OCI-LY1 (cell line): ENCODE results near the gene KANK3.

ENCODE experiments used
- H2AFZ ChIP-seq: fragments of 200-600 bp; sonication (generic), shearing (Covaris generic); 2 replicates; pipeline ENCODE4 v1.6.0; 2014; ENCODE audit warnings: antibody characterized with exemption, mild to moderate bottlenecking, low read length
- H3F3A ChIP-seq: fragments of 200-600 bp; sonication (generic), shearing (Covaris generic); 2 replicates; pipeline ENCODE4 v1.6.0; 2014; ENCODE audit warnings: mild to moderate bottlenecking, antibody characterized with exemption, low read length, moderate library complexity; ENCODE audit not compliant: insufficient read depth
- H3K27ac ChIP-seq: fragments of 200-600 bp; sonication (generic); 2 replicates; pipeline ENCODE4 v1.5.1; 2014; ENCODE audit warnings: low read length, mixed run types, mild to moderate bottlenecking, low read depth; ENCODE audit not compliant: poor library complexity, severe bottlenecking
- H3K27me3 ChIP-seq: fragments of 200-600 bp; sonication (generic); 2 replicates; pipeline ENCODE4 v1.6.0; 2014; ENCODE audit warnings: antibody characterized with exemption, mild to moderate bottlenecking, low read length, moderate library complexity; ENCODE audit not compliant: insufficient read depth
- H3K36me3 ChIP-seq: fragments of 200-600 bp; sonication (generic); 2 replicates; pipeline ENCODE4 v1.6.1; 2014; ENCODE audit warnings: mild to moderate bottlenecking, antibody characterized with exemption, low read length, moderate library complexity, mixed read lengths; ENCODE audit not compliant: insufficient read depth
- H3K4me1 ChIP-seq: fragments of 200-600 bp; sonication (generic); 2 replicates; pipeline ENCODE4 v1.5.1; 2014; ENCODE audit warnings: mild to moderate bottlenecking, low read length, moderate library complexity; ENCODE audit not compliant: insufficient read depth, severe bottlenecking
- H3K4me2 ChIP-seq: fragments of 200-600 bp; sonication (generic), shearing (Covaris generic); 2 replicates; pipeline ENCODE4 v1.6.1; 2014; ENCODE audit warnings: low read length
- H3K4me3 ChIP-seq: fragments of 200-600 bp; sonication (generic); 2 replicates; pipeline ENCODE4 v1.5.1; 2014; ENCODE audit warnings: low read length, low read depth, mild to moderate bottlenecking, mixed read lengths; ENCODE audit not compliant: poor library complexity, severe bottlenecking
- H3K79me2 ChIP-seq: fragments of 200-600 bp; shearing (Covaris generic); 2 replicates; pipeline ENCODE4 v1.6.1; 2016; ENCODE audit warnings: mixed run types, low read length, mixed read lengths; ENCODE audit not compliant: insufficient read depth
- H3K9ac ChIP-seq: fragments of 200-600 bp; sonication (generic), shearing (Covaris generic); 2 replicates; pipeline ENCODE4 v1.6.1; 2014; ENCODE audit warnings: mild to moderate bottlenecking, low read length, mixed read lengths
- H3K9me2 ChIP-seq: fragments of 200-600 bp; sonication (generic), shearing (Covaris generic); 2 replicates; pipeline ENCODE4 v1.6.1; 2014; ENCODE audit warnings: low read depth, mild to moderate bottlenecking, low read length, mixed read lengths
- H3K9me3 ChIP-seq: fragments of 200-600 bp; shearing (Covaris generic); 2 replicates; pipeline ENCODE4 v1.6.1; 2014; ENCODE audit warnings: low read length, mixed read lengths
- H4K20me1 ChIP-seq: fragments of 200-600 bp; sonication (generic), shearing (Covaris generic); 2 replicates; pipeline ENCODE4 v1.6.0; 2016; ENCODE audit warnings: mild to moderate bottlenecking, low read length; ENCODE audit not compliant: insufficient read depth
- EZH2 ChIP-seq: fragments of 200-600 bp; sonication (generic), shearing (Covaris generic); IDR thresholded peaks from 2 replicates; pipeline ENCODE4 v1.8.0; 2017; ENCODE audit warnings: borderline replicate concordance, mixed run types, mild to moderate bottlenecking, antibody characterized with exemption, low read length, moderate library complexity, mixed read lengths
- TF ChIP-seq, protein P1 (sequence below): fragments of 200-600 bp; sonication (generic), shearing (Covaris generic); IDR thresholded peaks from 2 replicates; pipeline ENCODE4 v1.5.1; 2017; ENCODE audit warnings: mild to moderate bottlenecking, antibody characterized with exemption, low read length, moderate library complexity, mixed read lengths

KANK3 gene

GRCh38 chr19:8367327-8368001, 24.4 kb upstream of the KANK3 start:
- Histone ChIP-seq H3K27me3 (no peaks in the 10 kb centered on the region), H3K79me2 (no peaks in the 10 kb centered on the region), H3K4me1 (no peaks in the 10 kb centered on the region), H3K9me3 (no peaks in the 10 kb centered on the region), H3K36me3 (no peaks in the 10 kb centered on the region), H3F3A (no peaks in the 10 kb centered on the region), H3K27ac (no peak overlapping the region), H3K4me3 (no peak overlapping the region), H2AFZ (no peak overlapping the region), H3K4me2 (no peak overlapping the region), H3K9me2 (no peaks in the 10 kb centered on the region), H4K20me1 (no peaks in the 10 kb centered on the region), H3K9ac (no peak overlapping the region)
- TF ChIP-seq, protein P1, sequence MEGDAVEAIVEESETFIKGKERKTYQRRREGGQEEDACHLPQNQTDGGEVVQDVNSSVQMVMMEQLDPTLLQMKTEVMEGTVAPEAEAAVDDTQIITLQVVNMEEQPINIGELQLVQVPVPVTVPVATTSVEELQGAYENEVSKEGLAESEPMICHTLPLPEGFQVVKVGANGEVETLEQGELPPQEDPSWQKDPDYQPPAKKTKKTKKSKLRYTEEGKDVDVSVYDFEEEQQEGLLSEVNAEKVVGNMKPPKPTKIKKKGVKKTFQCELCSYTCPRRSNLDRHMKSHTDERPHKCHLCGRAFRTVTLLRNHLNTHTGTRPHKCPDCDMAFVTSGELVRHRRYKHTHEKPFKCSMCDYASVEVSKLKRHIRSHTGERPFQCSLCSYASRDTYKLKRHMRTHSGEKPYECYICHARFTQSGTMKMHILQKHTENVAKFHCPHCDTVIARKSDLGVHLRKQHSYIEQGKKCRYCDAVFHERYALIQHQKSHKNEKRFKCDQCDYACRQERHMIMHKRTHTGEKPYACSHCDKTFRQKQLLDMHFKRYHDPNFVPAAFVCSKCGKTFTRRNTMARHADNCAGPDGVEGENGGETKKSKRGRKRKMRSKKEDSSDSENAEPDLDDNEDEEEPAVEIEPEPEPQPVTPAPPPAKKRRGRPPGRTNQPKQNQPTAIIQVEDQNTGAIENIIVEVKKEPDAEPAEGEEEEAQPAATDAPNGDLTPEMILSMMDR: no peak
- no peak for TF ChIP-seq EZH2

DNA sequence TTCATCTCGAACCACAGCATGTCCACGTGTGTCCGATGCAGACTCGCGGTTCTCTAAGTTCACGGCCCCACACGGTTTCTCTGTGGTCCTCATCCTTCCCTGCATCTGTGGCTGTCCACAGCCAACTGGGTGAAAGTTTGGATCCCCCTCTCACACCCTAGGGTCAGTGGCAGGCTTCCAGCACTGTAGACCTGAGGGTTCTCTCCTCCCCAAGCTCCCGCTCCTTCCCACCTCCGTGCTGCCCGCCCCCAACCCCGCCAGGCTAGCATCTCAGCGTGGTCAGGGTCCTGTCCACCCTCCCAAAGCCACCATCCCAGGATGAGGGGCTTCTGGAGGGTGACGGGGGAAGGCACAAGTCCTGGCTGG, 23.9 kb upstream of the KANK3 start:
- Histone ChIP-seq H3F3A (no peaks in the 10 kb centered on the region), H3K36me3 (no peaks in the 10 kb centered on the region), H3K4me3 (no peak overlapping the region), H3K4me2 (no peak overlapping the region), H3K9ac (no peak overlapping the region), H3K9me3 (no peaks in the 10 kb centered on the region), H4K20me1 (no peaks in the 10 kb centered on the region), H3K9me2 (no peaks in the 10 kb centered on the region), H3K27ac (no peak overlapping the region), H2AFZ (no peak overlapping the region), H3K27me3 (no peaks in the 10 kb centered on the region), H3K79me2 (no peaks in the 10 kb centered on the region), H3K4me1 (no peaks in the 10 kb centered on the region)
- TF ChIP-seq, protein P1: no peak
- TF ChIP-seq EZH2: no peak

GRCh38 chr19:8366121-8366581, 23.1 kb upstream of the KANK3 start:
- no peak overlapping the region for H3K4me3 ChIP-seq
- no peaks in the 10 kb centered on the region for H3F3A ChIP-seq
- H3K27me3 ChIP-seq: no peaks in the 10 kb centered on the region
- H3K79me2 ChIP-seq: no peaks in the 10 kb centered on the region
- TF ChIP-seq EZH2: no peak
- TF ChIP-seq, protein P1: no peak
- no peaks in the 10 kb centered on the region for H3K9me2 ChIP-seq
- no peaks in the 10 kb centered on the region for H3K4me1 ChIP-seq
- no peak overlapping the region for H2AFZ ChIP-seq
- no peaks in the 10 kb centered on the region for H4K20me1 ChIP-seq
- H3K9ac ChIP-seq: no peak overlapping the region
- H3K27ac ChIP-seq: no peak overlapping the region
- H3K9me3 ChIP-seq: no peaks in the 10 kb centered on the region
- no peak overlapping the region for H3K4me2 ChIP-seq
- no peaks in the 10 kb centered on the region for H3K36me3 ChIP-seq
